CD1c-positive myeloid dendritic cell (primary cell): ENCODE measurements around the gene TCEAL2.
"Not testable (repeated sequence)": the region's sequence is repeated elsewhere in the genome, so short reads cannot be mapped to it uniquely, and the experiment has no call there.

ENCODE experiments used
- DNase-seq: peaks from one replicate; pipeline ENCODE4 v3.0.0-alpha.2; 2016; ENCODE audit errors: extremely low spot score

Gene TCEAL2

DNA sequence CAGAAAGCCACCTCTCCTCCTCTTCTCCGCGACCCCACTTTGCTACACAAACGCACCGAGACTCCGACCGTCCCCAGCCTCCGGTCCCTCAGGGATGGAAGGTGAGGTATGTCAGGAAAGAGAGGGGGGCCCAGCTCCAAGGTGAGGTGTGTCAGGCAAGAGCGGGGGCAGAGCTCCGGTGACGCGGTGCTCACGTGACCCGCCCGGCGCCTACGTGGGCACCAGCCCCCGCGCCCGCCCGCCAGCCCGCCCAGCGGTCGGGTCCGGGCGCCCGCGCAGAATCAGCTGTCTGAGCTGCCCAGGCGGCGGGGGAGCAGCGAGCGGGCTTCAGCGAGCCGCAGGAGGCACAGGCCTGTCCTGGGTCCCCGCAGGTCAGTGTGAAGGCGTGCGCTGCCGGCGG, at the start of gene TCEAL2:
TSS of gene TCEAL2 (plus strand) at position 244 of the 400 bp plus-strand sequence. CDS start 1,152 bp downstream, outside the sequence.
- DNase-seq = not testable (repeated sequence)

DNA sequence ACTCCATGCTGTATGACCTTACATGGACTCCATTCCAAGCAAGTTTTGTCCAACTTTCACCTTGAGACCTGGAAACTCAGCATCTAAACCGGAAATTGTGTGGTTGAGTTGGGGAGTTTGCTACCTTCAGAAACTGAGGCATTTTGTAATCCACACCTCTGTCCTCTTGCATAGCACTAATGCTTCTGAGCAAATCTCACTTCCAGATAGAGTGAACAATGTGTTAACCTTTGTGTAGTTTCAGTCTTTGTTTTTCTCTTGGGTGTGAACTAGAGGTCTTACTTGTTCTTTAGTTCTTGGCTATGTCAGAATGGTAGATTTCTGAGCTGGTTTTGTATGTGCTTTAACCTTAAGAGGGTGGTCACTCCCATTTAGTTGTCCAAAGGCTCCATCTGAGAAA, 48.1 kb upstream of the TCEAL2 start:
- DNase-seq = no peak

DNA sequence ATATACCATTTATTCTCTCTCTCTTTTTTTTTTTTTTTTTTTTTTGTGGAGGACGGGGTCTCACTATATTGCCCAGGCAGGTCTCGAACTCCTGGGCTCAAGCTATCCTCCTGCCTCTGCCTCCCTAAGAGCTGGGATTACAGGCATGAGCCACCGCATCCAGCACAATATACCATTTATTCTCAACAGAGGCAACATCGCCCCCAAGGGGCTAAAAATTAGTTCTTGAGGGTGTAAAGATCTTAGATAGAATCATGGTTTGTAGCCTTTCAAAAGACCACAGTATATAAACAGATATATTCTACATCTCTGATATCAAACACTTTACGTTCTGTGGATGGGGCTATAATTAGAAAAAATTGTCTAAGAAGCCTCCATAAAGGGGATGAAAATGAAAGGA, 39.8 kb upstream of the TCEAL2 start:
- DNase-seq = peak; percentile 8

DNA sequence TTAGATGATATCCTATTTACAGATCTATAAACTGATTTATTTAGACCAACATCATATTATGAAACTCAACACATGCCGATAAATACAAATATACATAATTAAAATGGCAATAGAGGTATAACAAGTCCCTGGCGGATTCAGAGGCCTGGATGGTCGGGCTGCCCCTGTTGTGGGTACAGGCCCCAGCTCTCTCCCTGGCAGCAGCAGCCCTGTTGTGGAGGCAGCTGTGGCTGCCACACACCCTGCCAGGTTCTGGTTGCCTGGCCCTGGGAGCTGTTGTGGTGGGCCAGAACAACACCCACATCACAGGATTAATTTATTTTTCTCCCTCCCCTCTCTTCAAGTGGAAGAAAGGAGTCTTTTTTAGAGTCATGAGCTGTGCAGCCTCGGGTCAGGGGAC, 12.1 kb upstream of the TCEAL2 start:
- DNase-seq = no peak

DNA sequence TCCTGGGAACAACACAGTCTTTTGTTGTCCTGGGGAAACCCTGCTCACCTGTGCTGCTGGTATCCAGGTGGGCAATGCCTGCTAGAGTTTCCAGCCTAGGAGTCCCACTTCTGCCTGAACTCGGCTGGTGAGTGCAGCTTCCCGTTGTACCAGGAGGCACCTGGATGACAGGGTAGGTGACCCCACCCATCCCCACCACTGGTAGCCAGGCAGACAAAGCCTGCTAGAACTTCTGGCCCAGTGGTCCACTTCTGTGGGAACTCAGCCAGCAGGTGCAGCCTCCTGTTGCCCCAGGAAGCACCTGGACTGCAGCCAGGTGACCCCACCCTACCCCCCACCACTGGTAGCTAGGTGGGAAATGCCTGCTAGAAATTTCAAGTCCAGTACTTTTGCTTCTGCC, 9.7 kb upstream of the TCEAL2 start:
- no peak for DNase-seq

DNA sequence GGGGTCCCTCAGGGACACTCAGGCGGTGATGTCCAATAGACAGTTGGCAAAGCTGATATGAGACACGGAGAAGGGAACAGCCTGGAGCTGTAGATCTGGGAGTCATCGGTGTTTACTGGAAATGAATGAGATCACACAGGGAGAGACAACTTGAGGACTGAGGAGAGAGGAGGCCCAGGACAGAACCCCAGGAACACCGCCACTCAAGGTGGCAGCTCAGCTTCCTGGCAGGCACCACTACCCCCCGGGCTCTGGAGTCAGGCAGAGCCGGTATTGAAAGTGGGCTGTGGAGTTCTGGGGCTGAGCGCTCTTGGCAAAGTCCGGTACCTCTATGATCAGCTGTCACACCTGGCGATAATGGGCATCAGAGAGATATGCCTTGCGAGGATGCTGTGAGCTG, 465 bp upstream of the TCEAL2 start:
- not testable (repeated sequence) for DNase-seq

DNA sequence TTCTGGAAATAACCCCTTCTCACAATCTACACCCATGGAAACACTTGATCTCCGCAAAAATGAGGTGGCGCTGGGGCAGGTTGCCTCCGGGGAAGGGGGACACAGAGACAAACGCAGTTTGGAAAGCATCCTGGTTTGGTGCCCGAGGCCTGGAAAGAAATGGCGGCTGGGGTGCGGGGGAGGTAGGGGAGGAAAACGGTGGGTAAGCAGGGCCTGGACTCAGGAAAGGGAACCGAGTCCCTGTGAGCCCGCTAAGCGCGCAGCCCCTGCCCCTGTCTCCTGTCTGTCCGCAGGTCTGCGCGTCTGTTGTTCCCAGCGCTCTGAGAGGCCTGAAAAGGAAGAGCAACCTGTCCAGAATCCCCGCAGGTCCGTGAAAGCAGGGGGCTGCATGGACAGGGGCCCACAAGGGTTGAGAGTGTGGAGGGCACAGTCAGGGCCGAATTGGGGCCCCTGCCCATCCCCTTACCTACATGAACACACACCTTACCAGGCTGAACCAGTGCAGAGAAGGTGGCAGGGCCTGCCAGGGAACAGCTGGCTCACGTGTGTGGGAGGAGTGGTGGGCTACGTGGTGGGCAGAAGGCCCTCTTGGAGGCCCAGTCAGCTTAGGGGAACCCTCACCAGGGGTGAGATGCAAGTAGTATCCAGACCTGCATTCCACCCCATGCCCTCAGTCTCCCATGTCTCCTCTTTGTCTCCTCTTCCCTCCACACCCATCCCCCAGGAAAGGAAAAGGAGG, 770 bp downstream of the TCEAL2 start:
- DNase-seq = not testable (repeated sequence)

DNA sequence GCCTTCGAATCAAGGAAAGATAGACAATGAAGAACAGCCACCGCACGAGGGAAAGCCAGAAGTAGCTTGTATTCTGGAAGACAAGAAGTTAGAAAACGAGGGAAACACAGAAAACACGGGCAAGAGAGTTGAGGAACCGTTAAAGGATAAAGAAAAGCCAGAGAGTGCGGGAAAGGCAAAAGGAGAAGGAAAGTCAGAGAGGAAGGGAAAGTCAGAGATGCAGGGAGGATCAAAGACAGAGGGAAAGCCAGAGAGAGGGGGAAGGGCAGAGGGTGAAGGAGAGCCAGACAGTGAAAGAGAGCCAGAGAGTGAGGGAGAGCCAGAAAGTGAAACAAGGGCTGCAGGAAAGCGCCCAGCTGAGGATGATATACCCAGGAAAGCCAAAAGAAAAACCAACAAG, 1.4 kb downstream of the TCEAL2 start:
- DNase-seq = no peak

DNA sequence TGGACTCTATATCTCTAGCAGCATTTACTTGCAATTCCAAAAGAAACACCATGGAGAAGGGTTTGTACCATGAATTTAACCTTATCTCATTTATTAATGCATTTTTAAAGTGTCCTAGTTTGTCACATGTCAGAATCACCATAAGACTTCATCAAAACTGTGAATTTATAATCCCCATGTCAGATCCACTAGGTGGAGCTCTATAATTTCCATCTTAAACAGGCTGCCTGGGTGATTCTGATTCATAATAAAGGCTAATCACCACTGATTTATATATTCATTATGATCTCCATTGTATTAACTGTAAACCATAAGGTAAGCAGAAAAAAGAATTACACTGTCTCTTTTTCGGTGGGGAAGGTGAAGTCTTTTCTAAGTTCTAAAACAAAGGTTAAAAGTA, 4.0 kb downstream of the TCEAL2 start:
- no peak for DNase-seq

DNA sequence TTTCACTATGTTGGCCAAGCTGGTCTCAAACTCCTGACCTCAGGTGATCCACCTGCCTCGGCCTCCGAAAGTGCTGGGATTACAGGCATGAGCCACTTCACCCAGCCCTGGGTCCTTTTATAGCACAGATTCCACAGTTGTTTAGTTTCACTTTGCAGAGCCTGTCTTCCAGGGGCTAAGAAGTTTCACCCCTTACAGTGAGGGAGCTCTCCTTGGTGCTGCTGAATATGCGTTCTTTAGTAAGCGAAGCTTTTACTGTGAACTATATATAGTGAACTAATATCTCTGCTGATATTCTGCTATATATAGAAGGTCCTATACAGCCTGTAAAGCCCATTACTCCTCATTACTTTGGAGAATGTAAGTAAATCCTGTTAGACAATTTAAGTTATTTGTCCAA, 12.6 kb downstream of the TCEAL2 start:
- no peak for DNase-seq

DNA sequence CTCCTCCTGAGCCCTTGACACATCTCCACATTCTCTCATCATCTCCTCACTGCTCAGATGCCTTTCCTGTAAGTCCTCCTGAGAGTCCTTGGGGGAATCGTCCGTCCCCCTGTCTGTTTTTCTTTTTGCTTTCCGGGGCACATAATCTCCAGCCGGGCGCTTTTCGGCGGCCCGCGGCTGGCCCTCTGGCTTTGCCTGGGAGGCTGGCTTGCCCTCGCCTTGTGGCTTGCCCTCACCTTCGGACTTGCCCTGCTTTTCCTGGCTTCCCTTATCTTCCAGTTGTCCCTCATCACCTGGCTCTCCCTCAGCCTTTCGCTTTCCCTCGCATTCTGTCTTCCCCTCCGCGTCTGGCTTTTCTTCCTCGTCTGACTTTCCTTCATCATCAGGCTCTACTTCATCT, 15.4 kb downstream of the TCEAL2 start:
- not testable (repeated sequence) for DNase-seq

DNA sequence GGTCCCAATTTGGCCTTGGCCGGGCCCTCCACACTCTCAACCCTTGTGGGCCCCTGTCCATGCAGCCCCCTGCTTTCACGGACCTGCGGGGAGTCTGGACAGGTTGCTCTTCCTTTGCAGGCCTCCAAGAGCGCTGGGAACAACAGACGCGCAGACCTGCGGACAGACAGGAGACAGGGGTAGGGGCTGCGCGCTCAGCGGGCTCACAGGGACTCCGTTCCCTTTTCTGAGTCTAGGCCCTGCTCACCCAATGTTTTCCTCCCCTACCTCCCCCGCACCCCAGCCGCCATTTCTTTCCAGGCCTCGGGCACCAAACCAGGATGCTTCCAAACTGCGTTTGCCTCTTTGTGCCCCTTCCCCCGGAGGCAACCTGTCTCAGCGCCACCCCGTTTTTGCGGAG, 16.2 kb downstream of the TCEAL2 start:
- not testable (repeated sequence) for DNase-seq

DNA sequence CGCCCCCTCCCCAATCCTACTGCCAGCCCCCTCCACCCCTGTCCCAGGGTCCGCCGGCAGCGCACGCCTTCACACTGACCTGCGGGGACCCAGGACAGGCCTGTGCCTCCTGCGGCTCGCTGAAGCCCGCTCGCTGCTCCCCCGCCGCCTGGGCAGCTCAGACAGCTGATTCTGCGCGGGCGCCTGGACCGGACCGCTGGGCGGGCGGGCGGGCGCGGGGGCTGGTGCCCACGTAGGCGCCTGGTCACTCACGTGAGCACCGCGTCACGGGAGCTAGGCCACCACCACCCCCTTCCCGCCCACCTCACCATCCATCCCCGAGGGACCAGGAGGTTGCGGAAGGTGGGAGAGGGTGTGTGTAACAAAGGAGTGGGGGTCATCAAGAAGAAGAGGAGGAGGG, 16.8 kb downstream of the TCEAL2 start, which contains the start of gene TCEAL6:
TSS of gene TCEAL6 (minus strand) at position 208 of the 400 bp plus-strand sequence.
- not testable (repeated sequence) for DNase-seq

DNA sequence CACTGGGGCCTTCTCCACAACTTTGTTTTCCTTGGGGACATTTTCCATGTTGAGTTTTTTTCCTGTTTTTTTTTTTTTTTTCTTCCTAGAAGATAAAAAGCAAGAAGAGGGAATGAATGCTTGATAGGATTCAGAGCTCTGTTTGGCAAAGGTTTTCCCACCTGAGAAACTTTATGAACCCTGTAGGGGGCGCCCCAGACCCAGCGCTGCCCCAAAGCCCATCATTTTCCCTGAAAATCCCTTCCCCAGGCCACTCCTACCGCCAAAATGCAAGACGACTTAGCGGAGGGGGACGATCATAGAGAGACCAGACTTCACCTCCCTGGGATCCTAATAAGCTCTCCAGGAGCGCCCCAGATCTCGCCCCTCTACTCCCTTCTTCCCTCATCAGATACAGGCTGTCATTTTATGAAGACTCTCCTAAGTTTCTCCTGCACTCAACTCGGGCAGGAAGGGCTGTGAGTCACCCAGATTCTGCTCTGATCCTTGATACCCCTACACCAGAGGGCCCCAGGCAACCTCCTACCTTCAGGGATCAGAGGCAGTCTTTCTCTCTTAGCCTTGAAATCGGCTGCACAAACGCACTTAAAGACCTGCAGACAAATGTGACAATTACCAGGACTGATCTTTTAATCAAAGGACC, 28.9 kb downstream of the TCEAL2 start:
- DNase-seq = no peak

DNA sequence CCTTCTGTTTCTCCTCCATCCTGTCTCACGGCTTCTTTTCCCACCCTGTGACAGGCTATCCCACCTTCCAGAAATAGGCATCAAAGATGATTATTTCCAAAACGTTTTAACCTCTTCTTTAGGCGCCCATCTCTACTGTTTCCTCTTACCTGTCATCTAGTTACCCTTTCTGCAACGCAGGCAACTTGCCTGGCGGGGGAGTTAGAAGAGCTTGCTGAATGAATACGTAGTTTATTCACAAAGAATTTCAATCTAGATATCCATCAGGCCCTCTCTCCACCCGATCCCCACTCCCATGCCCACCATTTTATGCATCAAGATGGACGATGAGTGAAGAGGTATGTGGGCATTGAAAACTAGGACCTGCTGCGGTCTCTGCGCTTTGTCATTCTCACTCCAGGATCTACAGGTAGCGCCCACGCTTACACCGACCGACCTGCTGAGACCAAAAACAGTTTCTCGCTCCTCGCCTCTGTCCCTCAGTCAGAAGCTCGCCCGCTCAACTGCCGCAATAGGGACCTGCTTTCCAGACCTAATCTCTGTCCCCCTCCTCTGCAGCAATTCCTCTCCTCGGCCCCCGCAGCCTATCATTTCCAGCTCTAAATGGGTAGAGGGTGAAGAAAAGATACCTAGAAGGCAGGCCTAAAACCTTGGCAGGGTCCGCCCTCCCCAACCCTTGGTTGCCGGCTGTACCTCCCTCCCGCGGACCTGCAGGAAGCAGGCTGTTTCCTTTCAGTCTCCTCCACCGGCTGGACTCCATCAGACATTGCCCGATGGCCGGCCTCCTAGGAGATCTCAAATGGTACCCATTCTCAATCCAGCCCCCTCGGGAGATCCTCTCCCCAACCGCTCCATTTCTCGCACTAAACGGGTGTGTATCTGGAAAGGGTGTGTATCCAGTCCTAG, 29.7 kb downstream of the TCEAL2 start:
- peak; percentile 1 for DNase-seq

DNA sequence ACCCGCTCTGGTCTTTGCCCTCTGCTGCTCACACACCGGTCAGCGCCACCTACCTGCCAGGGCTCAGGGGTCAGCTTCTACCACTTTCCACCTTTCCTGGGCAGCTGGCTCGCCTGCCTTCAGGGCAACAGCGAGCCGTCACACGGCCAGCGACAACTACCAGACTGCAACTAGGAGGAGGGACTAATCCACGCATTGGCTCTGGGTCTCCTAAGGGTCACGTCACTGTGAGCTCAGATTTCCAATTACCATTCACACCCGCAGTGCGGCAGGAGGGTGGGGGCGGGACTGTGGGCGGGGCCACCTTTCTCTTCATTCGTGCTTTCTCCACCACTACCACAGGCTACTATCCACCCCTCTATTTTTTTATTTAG, 30.3 kb downstream of the TCEAL2 start, which contains the start of gene BEX5:
TSS of gene BEX5 (minus strand) at position 172 of the 374 bp plus-strand sequence. CDS start 1,712 bp downstream, outside the sequence.
- DNase-seq = peak; percentile 14
